MCF 10A (cell line): Measurements from ENCODE around the gene KRT15. TPM values are rescaled to one million over a fixed set of nuclear protein-coding genes. Genes with fewer than 3 reads are reported as not detected.
A peak's percentile ranks its signal among the peaks of the same experiment; 100 is the strongest.

Source experiments
- BruUV-seq: library from RNA; stranded (reverse); fragments of 400-500 nt; replicated peaks from 2 replicates; lab custom pipeline; 2021; lab: Mats Ljungman, UMichigan
- CTCF ChIA-PET: fragments of 300-600 bp; sonication (Branson Sonifier 250); formaldehyde crosslinking; extraction: SDS; loops from one replicate; lab custom pipeline; 2021; ENCODE audit warnings: antibody characterized with exemption, inconsistent platforms; lab: Yijun Ruan, JAX
- POLR2A ChIA-PET: fragments of 300-600, 350-650 bp; sonication (Branson Sonifier 250); formaldehyde crosslinking; extraction: SDS; loops from one replicate; lab custom pipeline; 2020; ENCODE audit warnings: antibody characterized with exemption, inconsistent platforms; lab: Yijun Ruan, JAX
- DNase-seq: peaks from one replicate; pipeline ENCODE4 v3.0.0-alpha.2; 2018; ENCODE audit not compliant: unreplicated experiment
- H3K27ac Mint-ChIP-seq: one replicate; pipeline ENCODE4 v1.8.0; 2022; ENCODE audit warnings: mild to moderate bottlenecking, low read depth, mixed read lengths; ENCODE audit not compliant: unreplicated experiment
- H3K27me3 Mint-ChIP-seq: one replicate; pipeline ENCODE4 v1.8.0; 2022; ENCODE audit warnings: mixed read lengths; ENCODE audit not compliant: insufficient read depth, unreplicated experiment
- H3K36me3 Mint-ChIP-seq: one replicate; pipeline ENCODE4 v1.8.0; 2022; ENCODE audit warnings: mild to moderate bottlenecking, moderate library complexity, mixed read lengths; ENCODE audit not compliant: insufficient read depth, unreplicated experiment
- H3K4me1 Mint-ChIP-seq: one replicate; pipeline ENCODE4 v1.8.0; 2022; ENCODE audit warnings: mixed read lengths; ENCODE audit not compliant: insufficient read depth, unreplicated experiment
- H3K4me3 Mint-ChIP-seq: one replicate; pipeline ENCODE4 v1.8.0; 2022; ENCODE audit warnings: mild to moderate bottlenecking, moderate library complexity, mixed read lengths; ENCODE audit not compliant: unreplicated experiment
- H3K9me3 Mint-ChIP-seq: one replicate; pipeline ENCODE4 v1.8.0; 2022; ENCODE audit warnings: mixed read lengths; ENCODE audit not compliant: unreplicated experiment
- intact Hi-C: fragments of 100-400 bp; cut with micrococcal nuclease; formaldehyde crosslinking; loops from 2 replicates; pipeline ENCODE4 v1.14.1; 2022
- total RNA-seq: library from RNA; stranded (reverse); gene quantifications from 2 replicates; pipeline ENCODE4 v1.2.3, GENCODE V29; 2022
- TF ChIP-seq, protein P1 (sequence below): fragments of 200-600 bp; IDR thresholded peaks from one replicate; pipeline ENCODE4 v1.8.0; 2022; ENCODE audit warnings: antibody characterized with exemption, mild to moderate bottlenecking; ENCODE audit not compliant: unreplicated experiment

KRT15 gene
- total RNA-seq, 1 experiment from 2014 or later, result 83.4 TPM

DNA sequence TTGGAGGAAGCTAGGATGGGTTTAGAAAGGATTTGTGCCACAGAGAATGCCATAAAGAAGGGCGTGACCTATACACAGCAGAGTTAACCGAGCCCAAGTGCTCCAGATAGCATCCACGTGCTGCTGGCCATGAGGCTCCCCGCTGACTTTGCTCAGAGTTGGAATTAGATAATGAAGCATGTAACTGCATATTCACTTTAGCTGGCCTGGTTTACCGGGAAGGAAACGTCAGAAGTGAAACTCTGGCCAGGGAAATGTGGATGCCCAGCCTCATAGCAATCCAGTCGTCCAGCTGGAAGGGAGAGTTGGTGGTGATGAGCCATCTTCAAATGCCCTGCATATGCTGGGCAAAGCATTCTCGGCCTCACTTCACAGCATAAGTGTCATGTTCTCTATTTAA lies 43.8 kb downstream of the KRT15 start:
- Mint-ChIP-seq H3K27ac (no peak overlapping the region), H3K9me3 (no peaks in the 10 kb centered on the region)
- POLR2A ChIA-PET, result no interaction called here

DNA sequence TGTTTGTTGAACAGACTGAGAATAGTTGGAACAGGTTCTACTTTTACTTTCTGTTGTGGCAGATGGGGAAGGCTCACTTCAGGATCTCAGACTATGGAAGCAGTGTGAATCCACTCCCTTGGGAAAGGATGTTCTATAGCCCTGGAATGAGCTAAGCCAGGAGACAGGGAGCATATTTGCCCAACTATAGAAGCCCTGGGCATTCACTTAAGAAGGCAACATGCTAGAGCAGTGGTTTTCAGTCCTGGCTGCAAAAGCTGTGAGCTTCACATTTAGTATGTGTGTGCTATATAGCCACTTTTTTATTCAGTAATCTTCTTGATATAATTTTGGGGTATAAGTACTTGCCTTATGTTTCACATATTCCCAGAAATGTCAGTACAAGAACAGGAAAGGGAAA lies 50.3 kb downstream of the KRT15 start:
- ChIA-PET CTCF (interaction anchor here (0.6 to 0.7 kb wide), 2 partner anchors 15 to 28 kb away, joined by 3 to 4 read pairs; no protein-coding TSS in a partner anchor), POLR2A (interaction anchor here (1.2 kb wide), 1 partner anchor 12 kb away, joined by 3 read pairs; no protein-coding TSS in a partner anchor)
- Mint-ChIP-seq H3K27me3 (peaks cover 24% of the 10 kb centered on the region), H3K27ac (no peak overlapping the region), H3K4me3 (no peak overlapping the region), H3K36me3 (no peaks in the 10 kb centered on the region), H3K9me3 (no peaks in the 10 kb centered on the region), H3K4me1 (peaks cover 9% of the 10 kb centered on the region)
- intact Hi-C loops, result no loop called here
- TF ChIP-seq, protein P1, sequence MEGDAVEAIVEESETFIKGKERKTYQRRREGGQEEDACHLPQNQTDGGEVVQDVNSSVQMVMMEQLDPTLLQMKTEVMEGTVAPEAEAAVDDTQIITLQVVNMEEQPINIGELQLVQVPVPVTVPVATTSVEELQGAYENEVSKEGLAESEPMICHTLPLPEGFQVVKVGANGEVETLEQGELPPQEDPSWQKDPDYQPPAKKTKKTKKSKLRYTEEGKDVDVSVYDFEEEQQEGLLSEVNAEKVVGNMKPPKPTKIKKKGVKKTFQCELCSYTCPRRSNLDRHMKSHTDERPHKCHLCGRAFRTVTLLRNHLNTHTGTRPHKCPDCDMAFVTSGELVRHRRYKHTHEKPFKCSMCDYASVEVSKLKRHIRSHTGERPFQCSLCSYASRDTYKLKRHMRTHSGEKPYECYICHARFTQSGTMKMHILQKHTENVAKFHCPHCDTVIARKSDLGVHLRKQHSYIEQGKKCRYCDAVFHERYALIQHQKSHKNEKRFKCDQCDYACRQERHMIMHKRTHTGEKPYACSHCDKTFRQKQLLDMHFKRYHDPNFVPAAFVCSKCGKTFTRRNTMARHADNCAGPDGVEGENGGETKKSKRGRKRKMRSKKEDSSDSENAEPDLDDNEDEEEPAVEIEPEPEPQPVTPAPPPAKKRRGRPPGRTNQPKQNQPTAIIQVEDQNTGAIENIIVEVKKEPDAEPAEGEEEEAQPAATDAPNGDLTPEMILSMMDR, result no peak
- no peak for DNase-seq
- BruUV-seq, result no TSS peak

More for the DNA sequence above, 43.8 kb downstream of the KRT15 start:
- intact Hi-C loops, result no loop called here
- CTCF ChIA-PET, result interaction anchor here (0.6 to 1.3 kb wide), 3 partner anchors 8 to 221 kb away, joined by 3 to 4 read pairs (median 4); no protein-coding TSS in a partner anchor
- no peaks in the 10 kb centered on the region for H3K36me3 Mint-ChIP-seq
- no peak overlapping the region for H3K4me3 Mint-ChIP-seq
- TF ChIP-seq, protein P1, result no peak
- DNase-seq, result no peak
- BruUV-seq, result no TSS peak
- peaks cover 36% of the 10 kb centered on the region for H3K27me3 Mint-ChIP-seq
- no peaks in the 10 kb centered on the region for H3K4me1 Mint-ChIP-seq

DNA sequence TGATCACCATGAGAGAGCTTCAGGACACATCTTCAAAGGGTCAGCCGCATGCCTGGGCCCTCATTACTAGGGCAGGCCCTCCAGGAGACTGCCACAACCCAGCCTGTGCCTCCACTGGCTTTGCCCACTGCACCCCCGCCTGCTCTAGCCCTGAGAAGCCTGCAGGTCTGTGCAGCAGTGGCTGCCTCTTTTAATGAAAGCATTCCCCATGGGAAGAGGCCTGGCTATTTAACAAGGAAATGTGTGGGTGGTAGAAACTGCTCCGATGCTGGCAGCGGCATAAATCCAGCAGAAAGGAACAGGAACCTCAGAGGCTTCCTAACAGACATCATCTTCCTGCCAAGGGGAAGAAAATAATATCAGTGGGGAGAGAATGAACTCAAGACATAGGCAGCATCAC lies 51.1 kb downstream of the KRT15 start:
- no peaks in the 10 kb centered on the region for H3K36me3 Mint-ChIP-seq
- H3K27me3 Mint-ChIP-seq, result peaks cover 17% of the 10 kb centered on the region
- no peaks in the 10 kb centered on the region for H3K9me3 Mint-ChIP-seq
- DNase-seq, result peak; percentile 26
- H3K4me3 Mint-ChIP-seq, result no peak overlapping the region
- intact Hi-C loops, result no loop called here
- TF ChIP-seq, protein P1, result no peak
- peaks cover 9% of the 10 kb centered on the region for H3K4me1 Mint-ChIP-seq
- POLR2A ChIA-PET, result interaction anchor here (1.2 kb wide), 1 partner anchor 13 kb away, joined by 3 read pairs; no protein-coding TSS in a partner anchor
- no TSS peak for BruUV-seq
- no peak overlapping the region for H3K27ac Mint-ChIP-seq
- CTCF ChIA-PET, result no interaction called here

DNA sequence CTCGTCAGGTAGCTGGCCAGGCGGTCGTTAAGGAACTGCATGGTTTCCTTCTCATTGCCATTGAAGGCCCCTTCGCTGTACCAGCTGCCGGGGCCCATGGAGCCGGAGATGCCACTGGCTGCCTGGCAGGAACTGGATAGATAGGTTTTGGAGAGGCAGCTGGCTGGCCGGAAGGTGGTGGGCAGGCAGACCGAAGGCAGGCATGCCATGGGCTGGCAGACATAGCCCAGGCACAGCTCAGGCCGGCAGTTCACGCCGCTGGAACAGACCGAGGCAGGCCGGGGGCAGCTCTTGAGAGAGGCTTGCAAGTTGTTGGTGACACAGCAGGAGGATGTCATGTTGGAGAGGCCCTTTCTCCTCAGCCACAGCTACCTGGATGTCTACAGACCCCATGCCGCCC lies 51.7 kb downstream of the KRT15 start, which contains the start of gene KRT32:
Gene KRT32, minus strand, starts transcription at position 399 of the 400 bp plus-strand sequence. Its CDS starts 61 bp downstream, at position 338.
- Mint-ChIP-seq H3K4me3 (no peak within 1 kb of the TSS), H3K4me1 (peaks cover 9% of the 10 kb centered on the region), H3K9me3 (no peaks in the 10 kb centered on the region), H3K27me3 (peaks cover 12% of the 10 kb centered on the region), H3K36me3 (no peaks in the 10 kb centered on the region), H3K27ac (no peak within 1 kb of the TSS)
- ChIA-PET POLR2A (interaction anchor here (1.4 kb wide), 1 partner anchor 326 kb away, joined by 3 read pairs; the partner anchor contains the start of gene KRTAP4-6), CTCF (interaction anchor here (1.4 kb wide), 1 partner anchor 29 kb away, joined by 5 read pairs; no protein-coding TSS in a partner anchor)
- TF ChIP-seq, protein P1, result no peak
- DNase-seq, result no peak
- intact Hi-C loops, result no loop called here
- no TSS peak for BruUV-seq
